GM23338 (cell line): ENCODE results near the gene ADIRF. TPM values are rescaled to one million over a fixed set of nuclear protein-coding genes. Genes with fewer than 3 reads are reported as not detected.

ENCODE experiments used
- CREB1 ChIP-seq: fragments of 250-450 bp; sonication (Bioruptor Pico); IDR thresholded peaks from 2 replicates; pipeline ENCODE4 v1.5.0; 2020; ENCODE audit warnings: low read depth, mild to moderate bottlenecking, moderate library complexity
- EZH2 ChIP-seq: fragments of 200-600 bp; sonication (generic); IDR thresholded peaks from one replicate; pipeline ENCODE4 v1.8.0; 2017; ENCODE audit warnings: antibody characterized with exemption, mild to moderate bottlenecking, low read depth; ENCODE audit not compliant: unreplicated experiment
- NANOG ChIP-seq: IDR thresholded peaks from 2 replicates; pipeline ENCODE4 v1.6.1; 2016; ENCODE audit warnings: antibody characterized with exemption, borderline replicate concordance
- POLR2AphosphoS5 ChIP-seq: IDR thresholded peaks from 2 replicates; pipeline ENCODE4 v1.6.1; 2016; ENCODE audit warnings: antibody characterized with exemption, low read depth
- STAT1 ChIP-seq: IDR thresholded peaks from one replicate; pipeline ENCODE4 v1.6.1; 2016; ENCODE audit warnings: antibody characterized with exemption; ENCODE audit not compliant: unreplicated experiment
- polyA plus RNA-seq: library from polyadenylated mRNA; unstranded; fragments of >200 nt; fragmentation: Nextera tagmentation; extraction: Ambion mirVana; gene quantifications from 2 replicates; pipeline ENCODE4 v1.2.1, GENCODE V29; 2016
- total RNA-seq: library from RNA; depleted of rRNA; stranded (reverse); fragments of >200 nt; shearing (Covaris generic); gene quantifications from 2 replicates; pipeline ENCODE4 v1.2.3, GENCODE V29; 2014
- TF ChIP-seq, protein P1 (sequence below), 2 experiments: fragments of 200-600 bp in 1 of 2; sonication (generic) in 1 of 2; conservative IDR thresholded peaks; 2 replicates each; pipeline versions ENCODE4 v1.5.1 to v1.6.1; 2016 to 2017; ENCODE audit warnings: antibody characterized with exemption in 2 of 2, low read depth in 2 of 2, mild to moderate bottlenecking in 2 of 2, moderate library complexity in 1 of 2
- TF ChIP-seq, protein P2 (sequence below): fragments of 250-450 bp; sonication (Bioruptor Pico); IDR thresholded peaks from 2 replicates; pipeline ENCODE4 v1.5.0; 2020; ENCODE audit warnings: mild to moderate bottlenecking, moderate library complexity

ADIRF gene
- total and polyA plus RNA-seq, 2 experiments from 2014 or later = 1.7 TPM; not detected in 1

DNA sequence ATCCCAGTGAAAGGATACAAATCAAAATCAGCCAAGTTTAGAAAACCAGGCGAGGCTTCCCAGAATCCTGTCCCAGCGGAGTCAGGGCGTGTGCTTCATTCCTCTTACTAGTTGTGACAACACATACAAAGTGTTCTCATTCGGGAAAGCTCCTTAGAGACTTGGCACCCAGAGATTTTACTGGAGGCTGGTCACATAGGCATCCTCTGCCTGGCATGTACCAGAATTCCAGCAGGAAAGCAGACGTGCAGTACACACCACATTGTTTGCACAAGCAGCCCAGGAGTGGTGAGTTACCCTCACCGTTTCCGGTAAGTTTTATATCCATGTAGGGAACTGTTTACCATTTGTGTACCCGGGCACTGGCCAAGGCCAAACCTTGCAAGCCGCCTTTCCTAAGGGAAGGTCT is 45.7 kb upstream of the ADIRF start (continued):
- TF ChIP-seq, protein P1, sequence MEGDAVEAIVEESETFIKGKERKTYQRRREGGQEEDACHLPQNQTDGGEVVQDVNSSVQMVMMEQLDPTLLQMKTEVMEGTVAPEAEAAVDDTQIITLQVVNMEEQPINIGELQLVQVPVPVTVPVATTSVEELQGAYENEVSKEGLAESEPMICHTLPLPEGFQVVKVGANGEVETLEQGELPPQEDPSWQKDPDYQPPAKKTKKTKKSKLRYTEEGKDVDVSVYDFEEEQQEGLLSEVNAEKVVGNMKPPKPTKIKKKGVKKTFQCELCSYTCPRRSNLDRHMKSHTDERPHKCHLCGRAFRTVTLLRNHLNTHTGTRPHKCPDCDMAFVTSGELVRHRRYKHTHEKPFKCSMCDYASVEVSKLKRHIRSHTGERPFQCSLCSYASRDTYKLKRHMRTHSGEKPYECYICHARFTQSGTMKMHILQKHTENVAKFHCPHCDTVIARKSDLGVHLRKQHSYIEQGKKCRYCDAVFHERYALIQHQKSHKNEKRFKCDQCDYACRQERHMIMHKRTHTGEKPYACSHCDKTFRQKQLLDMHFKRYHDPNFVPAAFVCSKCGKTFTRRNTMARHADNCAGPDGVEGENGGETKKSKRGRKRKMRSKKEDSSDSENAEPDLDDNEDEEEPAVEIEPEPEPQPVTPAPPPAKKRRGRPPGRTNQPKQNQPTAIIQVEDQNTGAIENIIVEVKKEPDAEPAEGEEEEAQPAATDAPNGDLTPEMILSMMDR (conservative IDR thresholded peaks at IDR 0.05; ENCODE audit: low read depth in 2 of 2) = no peak
- TF ChIP-seq NANOG (no peak), EZH2 (no peak), POLR2AphosphoS5 (no peak), CREB1 (CRISPR knock-in tag) (no peak), STAT1 (no peak)
- TF ChIP-seq, protein P2, sequence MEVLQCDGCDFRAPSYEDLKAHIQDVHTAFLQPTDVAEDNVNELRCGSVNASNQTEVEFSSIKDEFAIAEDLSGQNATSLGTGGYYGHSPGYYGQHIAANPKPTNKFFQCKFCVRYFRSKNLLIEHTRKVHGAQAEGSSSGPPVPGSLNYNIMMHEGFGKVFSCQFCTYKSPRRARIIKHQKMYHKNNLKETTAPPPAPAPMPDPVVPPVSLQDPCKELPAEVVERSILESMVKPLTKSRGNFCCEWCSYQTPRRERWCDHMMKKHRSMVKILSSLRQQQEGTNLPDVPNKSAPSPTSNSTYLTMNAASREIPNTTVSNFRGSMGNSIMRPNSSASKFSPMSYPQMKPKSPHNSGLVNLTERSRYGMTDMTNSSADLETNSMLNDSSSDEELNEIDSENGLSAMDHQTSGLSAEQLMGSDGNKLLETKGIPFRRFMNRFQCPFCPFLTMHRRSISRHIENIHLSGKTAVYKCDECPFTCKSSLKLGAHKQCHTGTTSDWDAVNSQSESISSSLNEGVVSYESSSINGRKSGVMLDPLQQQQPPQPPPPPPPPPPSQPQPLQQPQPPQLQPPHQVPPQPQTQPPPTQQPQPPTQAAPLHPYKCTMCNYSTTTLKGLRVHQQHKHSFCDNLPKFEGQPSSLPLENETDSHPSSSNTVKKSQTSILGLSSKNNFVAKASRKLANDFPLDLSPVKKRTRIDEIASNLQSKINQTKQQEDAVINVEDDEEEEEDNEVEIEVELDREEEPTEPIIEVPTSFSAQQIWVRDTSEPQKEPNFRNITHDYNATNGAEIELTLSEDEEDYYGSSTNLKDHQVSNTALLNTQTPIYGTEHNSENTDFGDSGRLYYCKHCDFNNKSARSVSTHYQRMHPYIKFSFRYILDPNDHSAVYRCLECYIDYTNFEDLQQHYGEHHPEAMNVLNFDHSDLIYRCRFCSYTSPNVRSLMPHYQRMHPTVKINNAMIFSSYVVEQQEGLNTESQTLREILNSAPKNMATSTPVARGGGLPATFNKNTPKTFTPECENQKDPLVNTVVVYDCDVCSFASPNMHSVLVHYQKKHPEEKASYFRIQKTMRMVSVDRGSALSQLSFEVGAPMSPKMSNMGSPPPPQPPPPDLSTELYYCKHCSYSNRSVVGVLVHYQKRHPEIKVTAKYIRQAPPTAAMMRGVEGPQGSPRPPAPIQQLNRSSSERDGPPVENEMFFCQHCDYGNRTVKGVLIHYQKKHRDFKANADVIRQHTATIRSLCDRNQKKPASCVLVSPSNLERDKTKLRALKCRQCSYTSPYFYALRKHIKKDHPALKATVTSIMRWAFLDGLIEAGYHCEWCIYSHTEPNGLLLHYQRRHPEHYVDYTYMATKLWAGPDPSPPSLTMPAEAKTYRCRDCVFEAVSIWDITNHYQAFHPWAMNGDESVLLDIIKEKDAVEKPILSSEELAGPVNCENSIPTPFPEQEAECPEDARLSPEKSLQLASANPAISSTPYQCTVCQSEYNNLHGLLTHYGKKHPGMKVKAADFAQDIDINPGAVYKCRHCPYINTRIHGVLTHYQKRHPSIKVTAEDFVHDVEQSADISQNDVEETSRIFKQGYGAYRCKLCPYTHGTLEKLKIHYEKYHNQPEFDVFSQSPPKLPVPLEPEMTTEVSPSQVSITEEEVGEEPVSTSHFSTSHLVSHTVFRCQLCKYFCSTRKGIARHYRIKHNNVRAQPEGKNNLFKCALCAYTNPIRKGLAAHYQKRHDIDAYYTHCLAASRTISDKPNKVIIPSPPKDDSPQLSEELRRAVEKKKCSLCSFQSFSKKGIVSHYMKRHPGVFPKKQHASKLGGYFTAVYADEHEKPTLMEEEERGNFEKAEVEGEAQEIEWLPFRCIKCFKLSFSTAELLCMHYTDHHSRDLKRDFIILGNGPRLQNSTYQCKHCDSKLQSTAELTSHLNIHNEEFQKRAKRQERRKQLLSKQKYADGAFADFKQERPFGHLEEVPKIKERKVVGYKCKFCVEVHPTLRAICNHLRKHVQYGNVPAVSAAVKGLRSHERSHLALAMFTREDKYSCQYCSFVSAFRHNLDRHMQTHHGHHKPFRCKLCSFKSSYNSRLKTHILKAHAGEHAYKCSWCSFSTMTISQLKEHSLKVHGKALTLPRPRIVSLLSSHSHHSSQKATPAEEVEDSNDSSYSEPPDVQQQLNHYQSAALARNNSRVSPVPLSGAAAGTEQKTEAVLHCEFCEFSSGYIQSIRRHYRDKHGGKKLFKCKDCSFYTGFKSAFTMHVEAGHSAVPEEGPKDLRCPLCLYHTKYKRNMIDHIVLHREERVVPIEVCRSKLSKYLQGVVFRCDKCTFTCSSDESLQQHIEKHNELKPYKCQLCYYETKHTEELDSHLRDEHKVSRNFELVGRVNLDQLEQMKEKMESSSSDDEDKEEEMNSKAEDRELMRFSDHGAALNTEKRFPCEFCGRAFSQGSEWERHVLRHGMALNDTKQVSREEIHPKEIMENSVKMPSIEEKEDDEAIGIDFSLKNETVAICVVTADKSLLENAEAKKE = no peak
